Measurements from ENCODE around the gene PAFAH1B2.
"Not testable (repeated sequence)": the region's sequence is repeated elsewhere in the genome, so short reads cannot be mapped to it uniquely, and the experiment has no call there.

PAFAH1B2 gene

DNA sequence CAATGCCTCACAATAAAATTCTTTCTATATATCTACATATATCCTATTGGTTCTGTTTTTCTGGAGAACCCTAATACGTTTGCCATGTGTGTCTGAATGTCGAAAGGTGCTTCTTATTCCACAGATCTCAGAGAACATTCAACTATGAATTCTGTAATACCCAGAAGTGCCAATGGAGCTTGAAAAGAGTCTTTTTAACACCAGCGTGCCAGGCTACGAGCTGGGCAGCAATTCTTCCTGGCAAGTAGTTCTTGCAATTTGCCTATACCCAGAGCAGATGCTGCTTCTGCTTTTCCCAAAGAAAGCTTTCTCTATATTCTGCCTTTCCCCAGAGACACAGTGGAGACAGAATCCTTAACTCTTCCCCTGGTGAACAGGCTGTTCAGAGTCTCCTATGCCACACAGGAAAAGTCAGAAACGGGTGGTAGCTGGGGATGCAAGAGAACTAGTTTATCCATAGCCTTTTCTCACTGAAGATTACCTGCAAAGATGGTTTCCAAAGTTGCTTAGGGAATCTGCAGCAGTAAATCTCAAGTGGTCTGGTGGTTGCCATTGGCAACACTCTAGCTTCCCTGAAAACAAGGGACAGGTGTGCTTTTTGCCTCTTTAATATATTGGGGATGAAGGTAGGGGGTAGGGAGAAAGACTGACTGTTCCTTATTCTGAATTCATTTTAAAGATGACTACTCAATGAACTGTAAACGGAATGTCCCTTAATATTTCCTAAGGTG is 16.8 kb upstream of the PAFAH1B2 start:
- no peak for DNase-seq (ENCODE audit: low spot score)

DNA sequence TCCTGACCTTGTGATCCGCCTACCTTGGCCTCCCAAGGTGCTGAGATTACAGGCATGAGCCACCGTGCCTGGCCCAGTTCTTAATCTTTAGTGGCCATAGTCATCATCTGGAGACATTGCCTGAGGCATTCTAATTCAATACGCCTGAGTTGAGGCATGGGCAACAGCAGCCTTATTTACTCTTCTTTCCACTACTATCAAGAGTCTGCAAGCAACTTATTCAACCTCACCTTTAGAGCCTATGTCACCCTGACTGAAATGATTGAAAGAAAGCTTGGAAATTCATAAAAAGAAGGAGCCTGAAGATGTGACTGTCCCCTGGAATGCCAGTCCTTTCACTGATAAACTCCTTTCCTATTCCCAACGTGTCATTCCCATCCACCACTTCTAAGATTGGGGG is 15.8 kb upstream of the PAFAH1B2 start:
- no peak for DNase-seq (ENCODE audit: low spot score)

DNA sequence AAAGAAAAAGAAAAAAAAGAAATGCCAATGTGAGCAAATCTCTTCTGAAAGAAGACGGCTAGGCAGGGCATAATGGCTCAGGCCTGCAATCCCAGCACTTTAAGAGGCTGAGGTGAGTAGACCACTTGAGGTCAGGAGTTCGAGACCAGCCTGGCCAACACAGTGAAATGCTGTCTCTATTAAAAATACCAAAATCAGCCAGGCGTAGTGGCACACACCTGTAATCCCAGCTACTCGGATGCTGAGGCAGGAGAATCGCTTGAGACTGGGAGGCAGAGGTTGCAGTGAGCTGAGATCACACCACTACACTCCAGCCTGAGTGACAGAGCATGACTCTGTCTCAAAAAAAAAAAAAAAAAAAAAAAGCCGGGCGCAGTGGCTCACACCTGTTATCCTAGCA is 13.7 kb upstream of the PAFAH1B2 start:
- DNase-seq (ENCODE audit: low spot score) = not testable (repeated sequence)

DNA sequence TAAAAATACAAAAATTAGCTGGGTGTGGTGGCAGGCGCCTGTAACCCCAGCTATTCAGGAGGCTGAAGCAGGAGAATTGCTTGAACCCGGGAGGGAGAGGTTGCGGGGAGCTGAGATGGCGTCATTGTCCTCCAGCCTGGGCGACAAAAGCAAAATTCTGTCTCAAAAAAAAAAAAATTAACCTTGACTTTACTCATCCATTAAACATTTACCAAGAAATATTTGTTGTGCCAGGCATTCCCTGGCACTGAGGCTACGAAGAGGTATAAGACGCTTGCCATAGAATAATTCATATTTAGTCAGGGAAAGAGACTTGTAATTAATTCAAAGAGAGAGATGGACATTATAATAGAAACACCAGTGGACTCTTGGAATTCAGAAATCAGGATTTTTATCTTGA is 13.2 kb upstream of the PAFAH1B2 start:
- no peak for DNase-seq (ENCODE audit: low spot score)

DNA sequence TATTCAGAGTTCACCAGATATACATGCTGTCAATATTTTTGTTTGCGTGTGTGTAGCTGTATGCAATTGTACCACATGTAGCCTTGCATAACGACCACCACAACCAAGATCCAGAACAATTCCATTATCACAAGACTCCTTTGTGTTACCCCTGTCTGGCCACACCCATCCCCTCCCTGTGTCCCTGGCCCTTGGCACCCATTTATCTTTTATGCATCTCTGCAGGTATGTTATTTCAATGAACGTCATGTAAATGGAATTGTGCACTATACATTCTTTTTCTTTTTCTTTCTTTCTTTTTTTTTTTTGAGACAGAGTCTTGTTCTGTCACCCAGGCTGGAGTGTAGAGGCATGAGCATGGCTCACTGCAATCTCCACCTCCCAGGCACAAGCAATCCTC is 9.7 kb upstream of the PAFAH1B2 start:
- DNase-seq (ENCODE audit: low spot score) = no peak

DNA sequence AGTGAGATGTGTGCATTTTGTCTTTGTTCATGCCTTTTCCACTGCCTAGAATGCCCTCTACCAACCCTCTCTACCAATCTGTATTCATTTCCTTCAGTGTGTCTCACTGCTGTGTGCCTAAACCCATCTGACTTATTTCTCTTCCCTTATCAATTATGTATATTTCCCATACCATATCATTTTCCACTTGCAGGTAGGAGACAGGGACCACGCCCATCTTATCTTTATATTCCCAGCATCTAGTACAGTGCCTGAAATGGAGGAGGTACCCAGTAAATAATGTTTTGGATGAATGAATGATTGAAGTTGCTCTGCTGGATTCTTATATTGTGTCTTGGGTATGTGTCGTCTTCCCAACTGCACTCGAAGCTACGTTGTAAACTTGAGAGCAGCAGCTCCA is 9.1 kb upstream of the PAFAH1B2 start:
- DNase-seq (ENCODE audit: low spot score) = not testable (repeated sequence)

DNA sequence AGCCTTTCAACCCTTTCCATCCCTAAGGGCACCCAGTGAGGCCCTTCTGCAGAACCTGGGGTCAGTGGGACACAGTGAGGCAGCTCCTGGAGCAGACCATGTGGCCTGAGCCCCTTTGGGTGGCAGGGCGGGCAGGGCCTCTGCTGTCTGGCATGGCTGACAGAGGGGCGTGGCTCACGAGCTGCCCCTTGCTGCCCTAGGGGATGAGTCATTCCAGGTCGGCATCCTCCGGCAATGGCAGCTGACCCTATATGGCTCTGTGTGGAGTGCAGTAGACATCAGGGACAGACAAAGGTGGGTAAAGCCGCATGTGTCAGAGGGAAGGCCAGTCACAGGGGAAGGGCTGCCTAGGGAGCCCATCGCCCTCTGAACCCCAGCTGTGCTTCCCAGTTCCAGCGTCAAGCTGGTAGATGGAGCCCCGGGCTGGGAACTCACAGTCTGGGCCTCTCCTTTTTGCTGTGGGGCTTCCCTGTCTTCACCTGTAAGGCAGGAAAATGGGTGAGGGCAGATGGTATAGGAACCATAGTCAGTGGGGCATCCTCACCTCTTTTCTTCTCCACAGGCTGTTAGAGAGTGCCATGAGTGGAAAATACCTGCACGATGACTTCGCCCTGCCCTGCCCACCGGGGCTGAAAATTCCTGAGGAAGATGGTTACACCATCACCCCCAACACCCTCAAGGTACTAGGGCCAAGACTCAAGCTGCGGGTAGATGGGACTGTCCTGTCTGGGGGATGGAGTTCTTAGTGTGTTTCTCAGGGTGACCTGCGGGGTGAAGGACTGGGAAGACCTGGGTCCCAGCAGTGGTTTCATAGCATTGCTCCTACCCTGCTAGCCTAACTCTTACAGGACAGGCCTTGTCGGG is 6.6 kb upstream of the PAFAH1B2 start:
- not testable (repeated sequence) for DNase-seq (ENCODE audit: low spot score)

DNA sequence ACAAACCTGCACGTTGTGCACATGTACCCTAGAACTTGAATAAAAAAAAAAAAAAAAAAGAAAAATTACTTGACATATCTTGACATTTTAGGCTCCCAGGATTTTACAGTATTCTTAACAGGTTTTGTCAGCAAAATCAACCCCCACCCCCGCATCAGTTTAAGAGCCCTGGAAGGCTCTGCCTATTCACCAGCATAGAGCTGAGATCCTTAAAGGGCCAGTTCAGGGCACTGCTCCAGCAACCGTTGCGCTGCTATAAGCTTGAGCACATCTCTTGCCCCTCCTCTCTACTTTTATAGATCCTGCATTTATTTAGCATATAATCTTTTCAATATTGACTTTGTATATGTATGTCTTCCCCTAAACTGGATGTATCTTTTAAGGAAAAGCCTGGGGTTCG is 697 bp upstream of the PAFAH1B2 start:
- peak; percentile 68 for DNase-seq (ENCODE audit: low spot score)

DNA sequence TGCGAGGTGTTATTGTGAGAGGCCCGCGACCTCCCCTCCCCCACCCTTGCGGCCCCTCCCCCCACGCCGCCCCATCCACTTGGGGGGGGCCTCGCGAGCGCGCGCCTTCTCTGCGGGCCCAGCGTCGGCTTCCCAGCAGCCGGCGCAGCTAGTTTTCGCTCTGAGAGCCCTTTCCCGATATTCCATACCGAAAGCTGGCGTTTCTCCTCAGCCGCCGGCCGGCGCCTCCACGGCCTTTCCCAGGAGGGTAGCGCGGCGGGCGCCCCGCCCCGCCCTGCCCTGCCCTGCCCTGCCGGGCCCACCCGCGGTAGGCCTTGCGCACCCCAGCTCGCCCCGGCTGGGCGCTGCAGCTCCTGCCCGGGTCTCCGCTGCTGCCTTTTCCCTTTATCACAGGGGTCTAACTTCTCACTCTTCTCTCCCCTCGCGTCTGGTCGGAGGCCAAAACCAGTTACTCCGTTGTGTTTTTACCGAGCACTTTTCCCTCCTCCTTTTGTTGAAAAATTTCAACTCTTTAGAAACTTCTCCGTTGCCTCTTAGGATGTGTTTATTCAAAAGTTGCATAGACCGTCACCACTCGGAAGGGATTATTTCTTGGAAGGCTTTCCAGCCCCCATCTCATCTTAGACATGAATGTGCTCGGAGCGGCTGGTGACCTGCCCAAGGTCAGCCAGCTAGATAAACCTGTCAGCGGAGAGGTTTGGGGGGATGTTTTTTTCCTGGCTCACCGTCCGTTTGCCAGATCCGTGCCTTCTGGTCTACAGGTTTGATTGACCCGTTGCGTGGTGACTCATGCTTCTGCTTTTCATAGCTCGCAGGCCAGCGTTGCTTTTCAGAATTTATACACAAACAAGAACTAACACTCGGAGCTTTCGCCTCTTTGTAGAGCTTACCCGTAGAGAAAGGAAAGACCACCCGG is 648 bp downstream of the PAFAH1B2 start:
- no peak for DNase-seq (ENCODE audit: low spot score)

DNA sequence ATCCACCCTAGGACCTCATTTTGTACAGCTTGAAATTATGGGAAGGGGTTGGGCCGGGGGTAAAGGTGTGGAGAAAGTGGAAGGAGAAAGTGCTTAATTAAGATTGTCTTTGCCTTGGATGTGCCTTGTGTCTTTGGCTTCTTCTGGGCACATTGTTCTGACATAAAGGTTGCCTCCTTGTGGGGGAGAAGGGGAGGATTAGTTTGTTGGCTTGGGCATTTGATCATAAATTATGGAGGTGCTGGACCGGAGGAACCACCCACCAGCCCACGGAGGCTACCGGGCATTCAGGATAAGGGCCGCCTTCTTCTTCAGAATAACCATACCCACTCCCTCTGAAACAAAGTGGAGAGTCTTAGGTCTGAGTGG is 1.3 kb downstream of the PAFAH1B2 start:
- no peak for DNase-seq (ENCODE audit: low spot score)

DNA sequence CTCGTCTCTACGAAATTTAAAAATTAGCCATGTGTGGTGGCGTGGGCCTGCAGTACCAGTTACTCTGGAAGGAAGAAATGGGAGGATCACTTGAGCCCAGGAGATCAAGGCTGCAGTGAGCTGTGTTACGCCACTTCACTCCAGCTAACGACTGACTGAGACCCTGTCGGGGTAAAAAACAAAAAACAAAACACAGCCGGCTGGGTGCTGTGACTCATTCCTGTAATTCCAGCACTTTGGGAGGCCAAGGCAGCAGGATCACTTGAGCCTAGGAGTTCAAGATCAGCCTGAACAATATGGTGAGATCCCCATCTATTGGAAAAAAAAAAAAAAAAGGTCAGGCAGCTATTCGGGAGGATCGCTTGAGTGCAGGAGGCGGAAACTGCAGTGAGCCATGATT is 2.4 kb downstream of the PAFAH1B2 start:
- DNase-seq (ENCODE audit: low spot score) = no peak

DNA sequence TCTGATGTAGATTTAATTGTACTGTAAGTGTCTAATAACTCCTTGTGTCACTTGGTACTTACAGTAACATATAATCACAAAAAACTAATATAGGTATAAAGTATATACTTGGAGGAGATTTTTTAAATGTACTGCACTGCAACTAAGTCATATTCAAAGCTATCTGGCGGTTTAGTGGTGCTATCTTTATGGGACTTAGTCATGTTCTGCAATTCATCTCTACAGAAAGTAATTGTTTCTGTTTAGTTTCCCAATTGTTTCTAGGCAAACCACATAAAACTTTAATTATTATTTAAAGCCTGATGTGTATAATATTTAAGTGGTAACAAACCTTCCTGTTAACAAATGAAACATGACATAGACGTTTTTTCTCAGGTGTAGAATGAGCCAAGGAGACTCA is 8.0 kb downstream of the PAFAH1B2 start:
- no peak for DNase-seq (ENCODE audit: low spot score)

DNA sequence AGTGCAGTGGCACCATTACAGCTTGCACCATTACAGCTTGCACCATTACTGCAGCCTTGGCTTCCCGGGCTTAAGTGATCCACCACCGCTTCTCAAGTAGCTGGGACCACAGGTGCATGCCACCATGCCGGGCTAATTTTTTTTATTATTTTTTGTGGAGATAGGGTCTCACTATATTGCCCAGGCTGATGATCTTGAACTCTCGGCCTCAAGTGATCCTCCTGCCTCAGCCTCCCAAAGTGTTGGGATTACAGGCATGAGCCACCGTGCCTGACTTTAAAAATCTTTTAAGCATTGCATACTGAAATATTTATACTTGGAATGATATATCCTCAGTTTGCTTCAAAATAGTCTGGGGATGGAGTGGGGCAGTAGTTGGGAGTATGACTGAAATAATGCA is 10.4 kb downstream of the PAFAH1B2 start:
- no peak for DNase-seq (ENCODE audit: low spot score)

DNA sequence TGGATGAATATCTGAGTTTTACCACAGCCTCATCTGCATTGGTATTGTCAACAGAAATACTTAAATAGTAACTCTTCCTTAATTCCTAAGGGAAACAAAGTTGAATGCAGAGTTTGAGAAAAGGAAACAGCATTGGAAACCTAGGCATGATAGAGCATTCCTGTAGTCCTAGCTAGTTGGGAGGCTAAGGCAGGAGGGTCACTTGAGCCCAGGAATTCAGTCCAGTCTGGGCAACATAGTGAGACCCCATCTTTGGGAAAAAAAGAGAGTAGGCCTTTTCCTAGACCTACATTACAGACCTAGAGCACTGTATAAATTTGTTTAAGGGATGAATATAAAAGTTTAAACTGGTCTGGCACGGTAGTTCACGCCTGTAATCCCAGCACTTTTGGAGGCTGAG is 13.4 kb downstream of the PAFAH1B2 start:
- no peak for DNase-seq (ENCODE audit: low spot score)

DNA sequence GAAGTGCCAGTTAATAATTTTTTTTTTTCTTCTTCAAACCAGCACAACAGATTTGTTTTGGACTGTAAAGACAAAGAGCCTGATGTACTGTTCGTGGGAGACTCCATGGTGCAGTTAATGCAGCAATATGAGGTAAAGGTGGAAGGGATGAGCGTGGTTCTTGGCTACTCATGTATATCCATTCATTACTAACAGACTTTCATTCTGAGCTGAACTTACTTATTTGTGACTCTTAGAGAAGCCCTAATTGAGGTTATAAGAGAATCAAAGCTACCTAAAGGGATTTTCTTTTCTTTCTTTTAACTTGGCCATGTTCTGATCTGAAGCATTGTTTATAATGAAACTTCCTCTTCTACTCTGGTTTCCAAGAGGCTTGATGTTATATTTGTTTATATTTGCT is 15.8 kb downstream of the PAFAH1B2 start:
- DNase-seq (ENCODE audit: low spot score) = no peak

DNA sequence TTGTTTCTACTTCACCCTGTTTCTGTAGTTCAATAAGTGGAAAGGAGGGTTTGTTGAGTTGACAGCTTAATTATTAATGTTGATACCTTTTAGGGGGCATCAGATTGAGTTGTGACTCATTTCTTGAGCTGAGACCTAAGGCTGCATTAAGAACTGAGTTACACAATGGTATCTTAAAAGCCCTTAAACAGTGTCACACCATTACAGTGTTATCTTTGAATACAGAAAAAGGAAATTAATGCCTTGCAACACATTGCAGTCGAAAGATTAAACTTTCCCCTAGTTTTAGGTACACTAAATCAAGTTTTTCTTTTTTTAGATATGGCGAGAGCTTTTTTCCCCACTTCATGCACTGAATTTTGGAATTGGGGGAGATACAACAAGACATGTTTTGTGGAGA is 16.7 kb downstream of the PAFAH1B2 start:
- DNase-seq (ENCODE audit: low spot score) = no peak

DNA sequence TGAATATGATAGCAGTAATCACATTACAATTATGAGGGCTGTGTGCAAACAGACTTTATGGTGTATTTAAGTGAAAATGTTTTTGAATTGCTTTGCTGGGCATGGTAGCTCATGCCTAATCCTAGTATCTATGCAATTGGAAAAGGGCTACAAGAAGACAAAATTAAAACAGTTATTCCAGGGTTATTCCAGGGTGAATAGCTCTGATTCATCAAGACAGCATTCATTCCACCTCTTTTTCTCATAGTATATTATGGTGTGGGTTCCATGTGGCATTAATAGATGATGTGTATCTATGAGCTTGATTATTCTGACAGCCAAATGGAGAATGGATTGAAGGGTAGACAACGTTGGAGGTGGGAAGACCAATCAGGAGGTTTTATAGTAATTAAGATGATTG is 22.4 kb downstream of the PAFAH1B2 start:
- DNase-seq (ENCODE audit: low spot score) = no peak

DNA sequence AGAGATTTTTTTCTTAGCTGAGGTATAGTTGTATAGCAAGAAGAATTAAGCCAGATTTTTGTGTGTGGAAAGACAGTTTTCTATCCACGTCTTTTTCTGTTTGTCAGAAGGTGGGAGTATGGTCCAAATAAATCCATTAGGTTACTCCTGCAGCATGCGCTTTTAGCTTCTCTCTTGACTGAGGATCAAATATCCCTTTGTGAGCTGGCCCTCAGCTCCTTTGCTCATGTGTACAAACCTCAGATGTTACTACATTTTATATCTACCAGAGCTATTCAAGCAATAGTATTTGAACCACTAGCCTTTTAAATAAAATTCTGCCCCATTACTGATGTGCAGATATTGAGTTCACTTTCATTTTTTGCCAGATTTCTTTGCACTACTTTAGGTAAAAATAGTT is 25.6 kb downstream of the PAFAH1B2 start:
- DNase-seq (ENCODE audit: low spot score) = no peak

DNA sequence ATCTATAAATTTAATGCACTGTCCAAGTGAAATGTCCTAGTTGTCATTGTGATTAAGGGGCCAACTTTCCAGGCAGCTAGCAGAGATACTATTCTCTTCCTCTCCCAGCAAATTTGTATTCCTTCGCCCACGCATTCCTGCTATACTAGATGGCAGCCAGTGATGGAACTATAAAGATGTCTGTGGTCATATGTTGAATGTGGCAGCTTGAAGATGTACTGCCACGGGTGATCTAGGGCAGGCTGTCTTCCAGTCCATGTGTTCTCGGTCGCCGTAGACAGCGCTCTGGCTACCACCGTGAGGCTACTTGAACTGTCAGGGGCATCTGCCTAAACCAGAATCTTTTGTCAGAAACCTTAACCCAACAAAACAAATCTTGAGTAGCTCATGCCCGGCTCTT is 26.1 kb downstream of the PAFAH1B2 start:
- no peak for DNase-seq (ENCODE audit: low spot score)

DNA sequence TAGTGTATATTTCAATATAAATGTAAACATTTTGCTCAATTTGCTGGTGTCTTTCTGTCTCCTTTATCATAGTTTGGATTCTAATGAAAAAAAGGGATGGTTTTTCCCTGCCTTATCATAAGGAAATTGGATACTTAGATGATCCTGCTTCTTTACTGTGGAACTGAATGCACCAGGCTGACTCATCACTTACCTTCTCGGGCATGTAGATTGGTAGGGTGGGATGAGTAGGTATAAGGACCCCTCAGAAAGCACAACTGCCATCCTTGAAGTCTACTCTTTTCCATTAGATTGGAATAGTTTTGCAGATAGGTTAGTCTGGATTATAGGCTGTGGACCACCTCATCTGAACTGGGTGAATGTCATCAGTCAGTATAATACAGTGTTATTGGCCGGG is 26.9 kb downstream of the PAFAH1B2 start:
- DNase-seq (ENCODE audit: low spot score) = no peak

DNA sequence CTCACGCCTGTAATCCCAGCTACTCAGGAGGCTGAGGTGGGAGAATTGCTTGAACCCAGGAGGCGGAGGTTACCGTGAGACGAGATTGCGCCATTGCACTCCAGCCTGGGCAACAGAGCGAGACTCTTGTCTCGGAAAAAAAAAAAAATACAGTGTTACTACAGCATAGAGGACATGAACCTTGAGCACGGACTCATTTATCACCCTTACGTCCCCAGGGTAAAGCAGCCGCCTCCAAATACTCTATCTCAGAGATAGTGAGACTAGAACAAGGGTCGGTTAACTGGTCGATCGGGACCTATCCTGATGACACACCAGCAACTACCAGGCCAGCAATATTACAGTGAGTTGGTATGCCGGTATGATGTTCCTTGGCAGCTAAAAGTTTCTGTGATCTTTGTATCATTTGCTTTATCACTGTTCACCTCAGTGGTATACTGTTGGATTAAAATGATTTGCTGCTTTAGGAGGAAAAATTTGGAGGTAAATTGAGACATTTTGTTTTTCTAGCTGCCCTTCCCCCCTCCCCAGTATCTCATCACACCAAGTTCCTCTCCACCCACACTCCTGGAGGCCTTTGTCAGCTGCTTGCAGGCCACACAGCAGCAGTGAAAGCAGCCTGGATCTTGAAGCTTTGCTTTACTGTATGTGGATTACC is 27.4 kb downstream of the PAFAH1B2 start:
- DNase-seq (ENCODE audit: low spot score) = no peak
